Epithelial cell of prostate (primary cell): ENCODE data around the gene GPC5.
"Not testable (repeated sequence)": the region's sequence is repeated elsewhere in the genome, so short reads cannot be mapped to it uniquely, and the experiment has no call there.

Experiments
- DNase-seq: peaks from one replicate; pipeline ENCODE4 v3.0.0-alpha.2; 2011; ENCODE audit warnings: low read depth, low spot score
- H3K27ac ChIP-seq: fragments of 450-650 bp; 2 replicates; pipeline ENCODE4 v1.5.1; 2017; ENCODE audit warnings: mild to moderate bottlenecking

The GPC5 gene

GRCh38 chr13:91368676-91369440 lies 29.6 kb upstream of the GPC5 start:
- DNase-seq, result no peak
- H3K27ac ChIP-seq, result no peak overlapping the region

- no peak overlapping the region for H3K27ac ChIP-seq
- DNase-seq, result no peak
Observed at GRCh38 chr13:91369441-91369831, 29.0 kb upstream of the GPC5 start.

GRCh38 chr13:91370501-91370900 lies 27.9 kb upstream of the GPC5 start:
- no peak overlapping the region for H3K27ac ChIP-seq
- DNase-seq, result no peak

- no peak for DNase-seq
- no peak overlapping the region for H3K27ac ChIP-seq
Observed at GRCh38 chr13:91372911-91373310, 25.5 kb upstream of the GPC5 start.

- DNase-seq, result no peak
- H3K27ac ChIP-seq, result no peak overlapping the region
Observed at GRCh38 chr13:91375116-91375729, 23.2 kb upstream of the GPC5 start.

- DNase-seq, result no peak
- H3K27ac ChIP-seq, result no peak overlapping the region
Observed at GRCh38 chr13:91381371-91381770, 17.1 kb upstream of the GPC5 start.

- H3K27ac ChIP-seq, result no peak overlapping the region
- DNase-seq, result no peak
Observed at GRCh38 chr13:91383836-91384235, 14.6 kb upstream of the GPC5 start.

- DNase-seq, result no peak
- H3K27ac ChIP-seq, result no peak overlapping the region
Observed at GRCh38 chr13:91384896-91385295, 13.5 kb upstream of the GPC5 start.

GRCh38 chr13:91389186-91389585 lies 9.2 kb upstream of the GPC5 start:
- no peak for DNase-seq
- H3K27ac ChIP-seq, result no peak overlapping the region

GRCh38 chr13:91397595-91397994 lies 826 bp upstream of the GPC5 start:
- H3K27ac ChIP-seq, result no peak overlapping the region
- DNase-seq, result no peak

GRCh38 chr13:91399189-91400062 lies 1.0 kb downstream of the GPC5 start:
- no peak overlapping the region for H3K27ac ChIP-seq
- DNase-seq, result no peak

- no peak overlapping the region for H3K27ac ChIP-seq
- DNase-seq, result no peak
Observed at GRCh38 chr13:91400063-91400399, 1.6 kb downstream of the GPC5 start.

- no peak for DNase-seq
- no peak overlapping the region for H3K27ac ChIP-seq
Observed at GRCh38 chr13:91400671-91401070, 2.2 kb downstream of the GPC5 start.

GRCh38 chr13:91401920-91402319 lies 3.5 kb downstream of the GPC5 start:
- H3K27ac ChIP-seq, result no peak overlapping the region
- no peak for DNase-seq

- DNase-seq, result no peak
- no peak overlapping the region for H3K27ac ChIP-seq
Observed at GRCh38 chr13:91405240-91405639, 6.8 kb downstream of the GPC5 start.

GRCh38 chr13:91406619-91407018 lies 8.2 kb downstream of the GPC5 start:
- no peak overlapping the region for H3K27ac ChIP-seq
- DNase-seq, result no peak

GRCh38 chr13:91408971-91409370 lies 10.6 kb downstream of the GPC5 start:
- no peak overlapping the region for H3K27ac ChIP-seq
- DNase-seq, result no peak

- not testable (repeated sequence) for DNase-seq, H3K27ac ChIP-seq
Observed at GRCh38 chr13:91416579-91416978, 18.2 kb downstream of the GPC5 start.

GRCh38 chr13:91417660-91418325 lies 19.4 kb downstream of the GPC5 start:
- DNase-seq, result no peak

GRCh38 chr13:91426913-91427312 lies 28.5 kb downstream of the GPC5 start:
- no peak overlapping the region for H3K27ac ChIP-seq
- no peak for DNase-seq

More at GRCh38 chr13:91417660-91418325, 19.4 kb downstream of the GPC5 start:
- H3K27ac ChIP-seq, result no peak overlapping the region

GRCh38 chr13:91438674-91439073 lies 40.3 kb downstream of the GPC5 start:
- not testable (repeated sequence) for DNase-seq, H3K27ac ChIP-seq
